NCI-H1694 treated with DMSO at 0.1 percent for 48 hours (cell line): Measurements from ENCODE around the gene FNBP1.

Experiments used
- DNase-seq: peaks from one replicate; lab custom pipeline; 2025; lab: John Stamatoyannopoulos, UW

The FNBP1 gene

DNA sequence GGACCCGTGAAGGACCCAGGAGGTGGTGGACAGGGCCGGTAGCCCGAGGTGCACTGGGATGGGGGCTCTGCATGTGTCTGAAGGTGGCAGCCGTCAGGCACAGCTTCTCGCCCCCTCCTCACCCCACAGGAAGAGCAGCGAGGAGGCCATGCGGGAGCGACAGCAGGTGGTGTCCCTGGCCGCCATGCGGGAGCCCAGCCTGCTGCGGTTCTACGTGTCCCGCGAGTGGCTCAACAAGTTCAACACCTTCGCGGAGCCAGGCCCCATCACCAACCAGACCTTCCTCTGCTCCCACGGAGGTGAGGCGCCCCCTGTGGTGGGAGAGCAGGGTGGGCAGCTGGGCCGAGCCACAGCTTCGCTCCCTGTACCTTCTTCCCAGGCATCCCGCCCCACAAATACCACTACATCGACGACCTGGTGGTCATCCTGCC is 167.8 kb downstream of the FNBP1 start:
- DNase-seq = no peak

DNA sequence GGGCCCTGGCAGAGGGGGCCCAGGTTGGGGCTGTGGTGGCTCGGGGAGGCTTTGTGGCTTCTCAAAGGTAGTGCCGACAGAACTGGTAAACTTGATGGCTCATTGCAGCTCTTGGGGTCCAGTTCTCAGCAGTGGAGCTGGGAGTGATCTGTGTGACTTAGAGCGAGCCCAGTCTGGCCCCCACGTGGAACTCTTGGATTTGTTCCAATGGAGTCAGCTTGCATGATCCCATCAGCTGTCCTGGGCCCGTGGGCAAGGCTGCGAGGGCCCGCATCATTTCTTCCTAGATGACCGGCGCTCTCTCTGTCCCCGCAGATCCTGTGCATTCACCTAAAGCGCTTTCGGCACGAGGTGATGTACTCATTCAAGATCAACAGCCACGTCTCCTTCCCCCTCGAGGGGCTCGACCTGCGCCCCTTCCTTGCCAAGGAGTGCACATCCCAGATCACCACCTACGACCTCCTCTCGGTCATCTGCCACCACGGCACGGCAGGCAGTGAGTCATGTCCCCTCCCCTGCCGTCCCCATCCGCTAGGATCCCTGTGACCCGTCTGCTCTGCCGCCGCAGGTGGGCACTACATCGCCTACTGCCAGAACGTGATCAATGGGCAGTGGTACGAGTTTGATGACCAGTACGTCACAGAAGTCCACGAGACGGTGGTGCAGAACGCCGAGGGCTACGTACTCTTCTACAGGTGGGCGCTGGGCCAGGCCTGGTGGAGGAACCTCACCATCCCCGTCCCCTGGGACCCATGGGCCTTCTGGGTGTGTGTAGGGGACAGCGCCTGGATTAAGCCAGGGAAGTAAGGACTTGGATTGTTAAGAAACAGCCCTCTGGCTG is 168.5 kb downstream of the FNBP1 start:
- no peak for DNase-seq

DNA sequence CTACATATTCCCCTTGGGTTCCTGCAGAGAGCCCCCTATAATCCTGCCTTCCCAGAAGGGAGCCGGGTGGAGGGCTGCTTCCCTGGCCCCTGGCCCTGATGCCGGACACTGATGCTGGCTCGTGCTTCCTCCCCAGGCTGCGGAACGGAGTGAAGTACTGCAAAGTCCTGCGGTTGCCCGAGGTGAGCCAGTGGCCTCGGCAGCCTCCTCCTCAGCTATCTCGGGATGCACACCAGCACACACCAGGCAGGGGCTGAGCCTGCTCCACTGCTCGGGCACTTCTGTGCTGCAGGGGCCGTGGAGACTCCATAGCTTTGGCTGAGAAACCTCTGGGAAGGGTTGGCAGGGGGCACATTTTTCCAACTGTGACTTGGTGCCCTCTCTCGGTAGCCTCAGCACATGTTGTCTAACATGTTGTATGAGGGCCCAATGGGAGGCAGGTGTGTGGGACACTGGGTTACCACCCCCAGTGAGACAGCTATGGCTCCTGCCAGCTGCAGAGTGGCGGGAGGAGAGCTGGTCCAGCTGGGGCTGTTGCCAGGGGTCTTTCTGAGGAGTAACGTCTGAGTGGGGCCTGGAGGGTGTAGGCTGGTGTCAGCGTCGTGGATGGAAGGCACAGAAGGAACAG is 169.3 kb downstream of the FNBP1 start:
- DNase-seq = no peak

DNA sequence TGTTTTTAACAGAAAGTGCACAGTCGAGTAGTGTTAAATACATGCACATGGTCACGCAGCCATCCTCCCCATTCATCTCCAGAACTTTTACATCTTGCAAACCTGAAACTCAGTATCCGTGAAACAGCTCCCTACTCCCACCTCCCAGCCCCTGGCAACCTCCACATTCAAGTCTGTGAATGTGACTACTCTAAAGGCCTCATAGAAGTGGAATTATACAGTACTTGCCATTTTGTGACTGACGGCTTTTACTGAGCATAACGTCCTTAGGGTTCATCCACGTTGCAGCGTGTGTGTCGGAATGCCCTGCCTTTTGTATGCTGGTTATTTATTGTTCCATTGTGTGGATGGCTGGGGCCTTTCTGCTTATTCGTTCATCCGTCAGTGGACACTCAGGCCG is 171.9 kb downstream of the FNBP1 start:
- no peak for DNase-seq

DNA sequence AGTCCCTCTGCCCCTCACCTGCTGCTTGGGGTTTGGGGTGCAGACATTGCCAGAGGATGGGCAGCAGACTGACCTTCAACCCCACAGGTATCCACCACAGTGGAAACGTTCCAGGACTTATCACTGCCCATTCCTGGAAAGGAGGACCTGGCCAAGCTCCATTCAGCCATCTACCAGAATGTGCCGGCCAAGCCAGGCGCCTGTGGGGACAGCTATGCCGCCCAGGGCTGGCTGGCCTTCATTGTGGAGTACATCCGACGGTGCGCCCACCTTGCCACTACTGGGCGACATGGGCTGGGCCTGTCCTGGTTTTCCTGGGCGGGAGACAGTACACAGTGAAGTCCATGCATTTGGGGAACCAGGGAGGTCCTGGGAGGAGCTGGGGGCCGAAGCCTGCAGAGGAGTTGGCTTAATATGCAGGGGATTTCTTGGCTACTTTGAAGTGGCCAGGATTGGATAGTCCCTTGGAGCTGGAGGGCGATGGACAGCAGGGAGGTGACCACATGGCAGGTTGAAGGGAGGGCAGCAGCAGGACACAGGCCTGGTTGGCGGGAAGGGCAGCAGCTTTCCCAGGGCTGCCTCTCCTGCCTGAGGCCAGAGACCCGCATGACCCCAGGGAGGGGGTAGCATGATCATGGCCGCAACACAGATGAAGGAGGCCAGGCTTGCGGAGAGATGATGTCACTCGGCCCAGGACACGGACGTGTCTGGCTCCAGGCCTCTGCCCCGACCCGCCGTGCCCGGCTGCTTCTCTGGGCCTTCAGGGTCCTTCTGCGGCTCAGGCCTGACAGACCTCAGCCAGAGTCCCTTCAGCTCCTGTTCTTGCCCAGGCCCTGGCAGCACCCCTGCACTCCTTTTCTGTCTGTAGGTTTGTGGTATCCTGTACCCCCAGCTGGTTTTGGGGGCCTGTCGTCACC is 173.1 kb downstream of the FNBP1 start:
- no peak for DNase-seq

DNA sequence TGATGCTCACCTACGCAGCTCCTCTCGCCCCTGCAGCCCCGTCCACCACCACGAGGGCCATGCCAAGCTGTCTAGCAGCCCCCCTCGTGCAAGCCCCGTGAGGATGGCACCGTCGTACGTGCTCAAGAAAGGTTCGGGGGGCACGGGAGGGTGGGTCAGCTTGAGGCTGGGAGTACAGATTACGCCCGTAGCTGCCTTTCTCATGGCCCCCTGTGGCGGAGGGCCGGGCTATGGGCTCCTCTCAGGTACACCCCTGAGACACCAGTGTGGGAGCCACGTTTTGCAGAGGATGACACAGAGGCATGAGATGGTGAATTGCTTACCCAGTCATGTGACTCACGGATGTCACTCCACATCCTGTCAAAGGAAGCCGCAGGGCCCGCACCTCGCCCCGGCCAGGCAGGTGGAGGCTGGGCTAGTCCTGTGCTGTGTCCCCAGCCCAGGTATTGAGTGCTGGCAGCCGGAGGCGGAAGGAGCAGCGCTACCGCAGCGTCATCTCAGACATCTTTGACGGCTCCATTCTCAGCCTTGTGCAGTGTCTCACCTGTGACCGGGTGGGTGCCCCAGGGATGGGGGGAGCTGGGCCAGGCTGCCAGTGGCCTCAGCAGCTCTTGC is 174.0 kb downstream of the FNBP1 start:
- DNase-seq = no peak

DNA sequence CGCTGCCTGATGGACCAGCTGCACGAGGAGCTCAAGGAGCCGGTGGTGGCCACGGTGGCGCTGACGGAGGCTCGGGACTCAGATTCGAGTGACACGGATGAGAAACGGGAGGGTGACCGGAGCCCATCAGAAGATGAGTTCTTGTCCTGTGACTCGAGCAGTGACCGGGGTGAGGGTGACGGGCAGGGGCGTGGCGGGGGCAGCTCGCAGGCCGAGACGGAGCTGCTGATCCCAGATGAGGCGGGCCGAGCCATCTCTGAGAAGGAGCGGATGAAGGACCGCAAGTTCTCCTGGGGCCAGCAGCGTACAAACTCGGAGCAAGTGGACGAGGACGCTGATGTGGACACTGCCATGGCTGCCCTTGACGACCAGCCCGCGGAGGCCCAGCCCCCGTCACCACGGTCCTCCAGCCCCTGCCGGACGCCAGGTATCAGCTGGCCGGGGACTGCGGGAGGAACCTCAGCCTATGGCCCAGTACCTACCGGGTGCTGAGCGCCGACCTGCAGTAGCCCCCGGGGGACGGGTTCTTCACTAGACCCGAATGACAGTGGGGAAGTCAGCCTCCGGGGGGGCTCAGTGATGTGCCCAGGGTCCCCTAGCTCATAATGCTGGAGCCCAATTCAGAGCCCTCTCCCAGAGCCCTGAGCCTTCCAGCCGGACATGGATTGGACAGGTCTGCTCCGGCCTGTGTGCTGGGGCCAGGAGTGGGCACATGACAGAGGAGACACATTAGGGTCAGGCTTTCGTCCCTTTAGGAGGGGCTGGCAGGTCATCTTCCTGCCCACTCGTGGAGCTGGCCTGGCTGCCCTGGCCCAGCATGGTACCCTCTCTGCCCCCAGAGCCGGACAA is 174.7 kb downstream of the FNBP1 start:
- no peak for DNase-seq

DNA sequence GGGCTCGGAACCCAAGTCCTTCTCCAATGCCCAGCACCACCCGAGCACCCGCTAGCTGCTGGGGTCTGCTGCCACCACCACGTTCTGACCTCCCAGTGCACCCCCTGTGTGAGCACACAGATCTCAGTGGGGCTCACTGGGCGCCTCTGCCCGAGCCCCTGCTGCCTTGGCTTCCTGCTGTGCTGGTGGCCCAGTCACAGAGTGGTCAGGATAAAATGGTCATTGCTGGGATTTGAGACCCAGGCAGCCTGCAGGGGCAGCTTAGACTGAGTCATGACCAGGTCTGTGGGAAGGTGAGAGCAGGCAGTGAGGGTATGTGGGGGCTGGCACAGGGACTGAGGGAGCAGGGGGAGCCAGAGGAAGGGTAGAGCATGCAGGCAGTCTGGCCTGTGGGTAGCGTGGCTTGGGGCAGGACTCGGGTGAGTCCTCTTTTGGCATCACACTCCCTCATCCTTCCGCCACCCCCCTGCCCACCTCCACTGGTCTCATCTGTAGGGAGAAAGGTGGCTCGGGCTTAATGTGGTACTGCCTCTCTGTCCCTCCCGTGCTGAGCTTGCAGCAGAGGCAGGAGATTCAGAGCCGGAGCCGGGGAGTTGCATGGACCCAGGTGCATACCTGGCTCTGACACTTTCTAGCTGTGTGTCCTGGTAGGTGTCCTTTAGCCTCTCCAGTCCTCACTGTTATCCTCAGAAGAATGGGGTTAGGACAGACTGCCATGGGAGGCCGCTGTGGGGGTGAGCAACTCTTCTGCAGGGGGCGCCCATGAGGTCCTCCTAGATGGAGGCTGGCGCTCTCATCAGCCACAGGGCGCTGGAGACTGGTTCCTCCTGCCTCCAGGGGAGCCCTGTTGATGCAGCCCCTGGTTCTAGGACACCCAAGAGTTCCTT is 175.6 kb downstream of the FNBP1 start:
- DNase-seq = no peak

DNA sequence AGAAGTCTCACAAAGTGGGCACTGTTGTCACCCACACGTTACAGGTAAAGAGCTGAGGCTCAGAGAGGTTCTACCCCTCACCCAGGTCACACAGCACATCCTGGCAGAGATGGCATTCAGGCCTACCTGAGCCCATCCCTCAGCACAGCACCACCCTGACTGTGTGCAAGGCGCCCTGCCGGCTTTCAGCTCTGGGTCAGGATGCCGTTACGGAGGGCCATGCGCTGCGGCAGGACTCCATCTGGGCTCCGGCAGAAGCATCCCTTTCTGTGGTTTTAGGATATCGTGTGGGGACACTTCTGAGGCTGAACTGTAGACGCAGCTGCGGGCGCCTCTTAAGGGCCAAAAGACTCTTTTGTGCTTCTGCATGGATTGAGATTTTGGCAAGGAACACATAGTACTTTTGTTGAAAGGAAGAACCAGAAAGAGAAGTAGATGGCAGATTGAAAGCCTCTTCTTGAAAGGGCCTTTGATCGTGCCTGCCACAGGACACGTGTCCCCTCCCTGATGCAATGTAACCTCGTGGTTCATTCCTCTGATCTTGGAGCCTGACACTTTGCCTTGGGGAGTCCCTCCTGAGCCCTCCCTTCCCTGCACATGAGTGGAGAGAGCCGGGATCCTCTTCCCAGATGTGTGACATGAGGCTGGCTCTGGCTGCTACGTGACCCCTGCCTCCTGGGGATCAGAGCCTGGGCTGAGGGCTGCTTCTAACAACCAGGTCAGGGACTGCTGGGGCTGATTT is 176.4 kb downstream of the FNBP1 start:
- DNase-seq = no peak

DNA sequence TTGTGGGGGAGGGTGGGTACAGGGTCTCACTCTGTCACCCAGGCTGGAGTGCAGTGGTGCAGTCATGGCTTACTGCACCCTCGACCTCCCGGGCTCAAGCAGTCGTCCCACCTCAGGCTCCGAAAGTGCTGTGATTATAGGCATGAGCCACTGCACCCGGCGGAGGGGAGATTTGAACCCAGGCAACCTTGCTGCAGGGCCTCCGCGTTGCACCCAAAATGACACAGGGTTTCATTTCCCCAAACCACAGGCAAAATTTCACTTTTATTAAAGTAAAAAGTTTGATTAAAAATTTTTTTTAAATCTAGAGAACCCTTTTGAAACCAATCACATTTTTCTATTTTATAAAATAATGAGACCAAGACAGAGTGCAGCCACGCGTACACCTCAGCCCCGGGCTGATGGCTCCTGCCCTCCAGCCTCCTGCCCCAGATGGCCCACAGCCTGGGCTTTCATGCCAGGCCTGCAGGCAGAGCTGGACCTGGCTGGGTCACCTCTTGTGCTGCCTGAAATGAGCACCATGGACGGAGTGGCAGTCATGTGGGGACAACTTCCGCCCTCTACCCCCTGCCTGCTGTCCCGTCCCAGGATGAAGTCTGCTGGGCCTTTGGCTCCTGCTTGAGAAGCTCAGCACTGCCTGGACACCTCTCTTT is 177.2 kb downstream of the FNBP1 start:
- no peak for DNase-seq

DNA sequence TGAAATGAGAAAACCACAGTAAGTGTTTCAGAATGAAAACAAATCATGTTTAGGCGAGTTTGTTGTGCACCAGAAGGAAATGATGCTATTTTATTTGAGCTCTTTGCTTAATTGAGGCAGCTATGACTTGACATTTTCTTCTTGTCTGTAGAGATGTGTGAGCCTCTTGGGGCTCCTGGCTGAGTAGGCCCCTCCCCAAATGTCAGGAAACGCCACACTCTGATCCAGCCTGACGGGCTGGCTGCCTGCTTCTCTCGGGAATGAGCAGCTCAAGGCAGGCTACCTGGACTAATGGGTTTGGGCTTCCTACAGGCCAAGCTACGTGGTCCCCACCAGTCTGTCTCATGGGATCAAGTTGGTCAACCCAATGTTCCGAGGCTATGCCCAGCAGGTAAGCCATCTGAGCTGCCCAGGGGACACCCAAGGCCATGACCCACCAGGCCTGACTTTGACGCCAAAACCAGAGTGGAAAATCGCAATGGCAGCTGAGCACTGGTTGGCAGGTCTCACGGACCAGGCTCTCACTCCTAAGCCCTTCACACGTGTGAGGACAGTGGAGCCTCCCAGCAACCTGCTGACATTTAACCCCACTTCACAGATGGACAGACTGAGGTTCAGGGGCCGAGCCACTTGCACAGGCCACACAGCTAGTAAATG is 177.9 kb downstream of the FNBP1 start:
- DNase-seq = no peak

DNA sequence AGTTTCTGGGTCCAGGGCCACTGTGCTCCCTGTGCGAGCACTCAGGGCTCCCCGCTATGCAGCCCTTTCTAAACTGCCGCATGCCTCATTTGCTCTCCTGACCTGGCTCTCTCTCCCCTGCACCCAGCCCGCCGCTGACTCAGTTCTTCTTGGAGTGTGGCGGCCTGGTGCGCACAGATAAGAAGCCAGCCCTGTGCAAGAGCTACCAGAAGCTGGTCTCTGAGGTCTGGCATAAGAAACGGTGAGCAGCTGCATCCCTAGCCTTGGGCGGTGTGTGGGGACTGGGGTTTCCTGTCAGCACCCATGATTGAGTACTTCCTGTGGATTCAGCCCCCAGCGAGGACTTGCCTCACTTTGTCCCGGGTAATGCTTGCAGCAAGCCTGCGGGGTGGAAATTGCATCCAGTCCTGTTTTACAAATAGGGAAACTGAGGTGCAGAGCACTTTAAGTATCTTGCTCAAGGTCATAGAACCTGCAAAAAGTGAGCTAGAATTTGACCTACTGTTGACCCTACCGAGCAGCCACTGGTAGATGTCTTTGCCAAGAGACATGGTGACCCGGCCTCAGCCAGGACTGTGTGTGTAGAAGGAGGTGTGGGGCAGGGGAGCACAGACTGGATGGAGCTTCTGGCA is 179.8 kb downstream of the FNBP1 start:
- no peak for DNase-seq

DNA sequence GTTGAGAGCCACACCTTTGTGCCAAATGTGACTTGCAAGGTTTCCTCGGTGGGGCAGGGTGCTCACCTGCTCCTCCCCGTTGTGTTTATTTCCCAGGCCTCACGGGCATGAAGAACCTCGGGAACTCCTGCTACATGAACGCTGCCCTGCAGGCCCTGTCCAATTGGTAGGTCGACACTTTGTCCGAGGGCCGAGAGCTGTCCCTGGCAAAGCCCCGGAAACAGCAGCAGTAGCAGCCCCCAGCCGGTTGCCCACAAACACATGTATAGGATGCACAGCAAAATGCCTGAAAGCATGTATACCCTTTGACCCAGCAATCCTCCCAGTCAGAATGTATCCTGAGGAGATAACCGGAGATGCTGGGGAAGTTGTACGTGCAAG is 181.6 kb downstream of the FNBP1 start:
- no peak for DNase-seq

DNA sequence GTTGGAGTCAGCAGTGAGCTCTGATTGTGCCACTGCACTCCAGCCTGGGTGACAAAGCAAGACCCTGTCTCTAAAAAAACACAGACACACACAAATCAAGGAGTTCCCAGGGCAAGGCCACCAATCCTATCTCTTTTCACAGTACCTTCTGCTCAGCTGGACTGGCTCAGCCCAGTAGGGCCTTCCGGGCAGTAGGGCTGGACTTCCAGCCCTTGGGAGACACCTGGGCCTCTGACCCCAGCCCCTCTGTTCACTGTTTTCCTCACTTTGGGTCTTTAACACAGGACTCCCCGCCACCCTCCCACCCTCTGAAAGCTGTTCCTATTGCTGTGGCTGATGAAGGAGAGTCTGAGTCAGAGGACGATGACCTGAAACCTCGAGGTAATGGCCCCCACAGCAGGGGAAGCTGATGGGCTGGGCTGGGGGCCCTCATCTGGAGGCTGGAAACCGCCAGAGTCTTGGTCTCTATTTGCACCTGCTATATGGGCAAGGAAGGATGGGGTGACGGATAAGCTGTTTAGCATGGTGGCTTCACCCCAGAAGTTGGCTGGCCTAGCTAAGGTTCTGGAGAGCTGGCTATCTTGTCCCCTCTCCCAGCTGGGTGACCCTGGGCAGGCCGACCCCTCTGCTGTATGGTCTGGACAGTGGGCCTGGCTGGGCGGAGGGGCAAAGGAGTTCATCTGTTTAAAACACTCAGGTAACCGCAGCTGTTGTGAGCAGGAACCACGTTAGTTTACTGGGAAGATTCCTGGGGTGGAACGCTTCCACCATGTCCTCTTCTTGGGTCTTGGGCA is 182.1 kb downstream of the FNBP1 start:
- no peak for DNase-seq

DNA sequence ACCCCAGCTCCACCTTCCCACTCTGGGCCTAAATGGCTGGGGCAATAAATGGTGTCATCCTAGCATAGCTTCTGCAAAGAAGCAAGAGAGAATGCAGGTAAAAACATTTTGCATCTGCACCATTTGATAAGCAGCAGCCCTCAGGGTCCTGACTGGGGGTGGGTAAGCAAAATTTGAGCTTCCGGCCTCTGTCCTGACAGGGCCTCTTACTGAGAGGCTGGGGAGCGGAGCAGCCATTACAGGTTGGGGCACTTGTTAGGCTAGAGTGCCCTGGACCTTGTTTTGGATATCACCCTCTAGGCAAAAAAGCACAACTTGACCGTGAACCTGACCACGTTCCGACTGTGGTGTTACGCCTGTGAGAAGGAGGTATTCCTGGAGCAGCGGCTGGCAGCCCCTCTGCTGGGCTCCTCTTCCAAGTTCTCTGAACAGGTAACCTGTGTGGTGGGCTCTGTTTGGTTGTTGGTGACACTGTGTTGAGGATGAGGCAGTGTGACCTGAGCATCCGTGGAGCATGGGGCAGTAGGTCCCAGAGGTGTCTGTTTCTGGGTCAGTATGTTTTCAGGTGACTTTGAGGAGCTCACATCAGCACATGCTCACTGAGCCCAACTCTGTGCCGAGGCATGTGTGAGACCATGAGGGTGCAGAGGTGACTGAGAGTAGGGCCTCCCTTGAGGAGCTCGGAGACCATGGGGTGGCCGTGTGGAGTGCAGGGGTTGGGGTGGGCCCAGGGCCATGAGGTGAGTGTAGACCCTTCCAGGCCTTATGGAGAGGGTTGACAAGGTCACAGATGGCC is 184.6 kb downstream of the FNBP1 start:
- no peak for DNase-seq

DNA sequence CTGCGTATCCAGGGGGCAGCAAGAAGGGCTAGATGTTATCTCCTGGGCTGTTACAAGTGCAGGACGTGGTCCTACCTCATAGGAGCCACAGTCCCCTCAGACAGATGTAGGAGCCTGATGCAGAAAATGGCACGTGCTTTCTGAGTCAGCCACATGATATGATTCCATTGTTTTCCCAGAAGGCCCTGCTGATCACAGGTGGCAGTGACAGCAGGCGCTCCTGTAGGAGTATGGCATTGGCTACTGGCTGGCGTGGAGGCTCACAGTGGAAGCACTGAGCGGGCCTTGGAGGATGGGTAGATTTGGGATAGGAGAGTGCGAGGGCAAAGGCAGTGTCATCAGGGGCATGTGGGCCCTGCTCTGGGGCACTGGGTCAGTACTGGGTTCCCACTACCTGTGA is 185.8 kb downstream of the FNBP1 start:
- DNase-seq = no peak
